NCI-H1436 treated with DMSO at 0.1 percent for 48 hours (cell line): ENCODE measurements around the gene SPEM3.
A peak's percentile ranks its signal among the peaks of the same experiment; 100 is the strongest.

Experiments used
- DNase-seq: peaks from one replicate; lab custom pipeline; 2025; lab: John Stamatoyannopoulos, UW

SPEM3 gene

DNA sequence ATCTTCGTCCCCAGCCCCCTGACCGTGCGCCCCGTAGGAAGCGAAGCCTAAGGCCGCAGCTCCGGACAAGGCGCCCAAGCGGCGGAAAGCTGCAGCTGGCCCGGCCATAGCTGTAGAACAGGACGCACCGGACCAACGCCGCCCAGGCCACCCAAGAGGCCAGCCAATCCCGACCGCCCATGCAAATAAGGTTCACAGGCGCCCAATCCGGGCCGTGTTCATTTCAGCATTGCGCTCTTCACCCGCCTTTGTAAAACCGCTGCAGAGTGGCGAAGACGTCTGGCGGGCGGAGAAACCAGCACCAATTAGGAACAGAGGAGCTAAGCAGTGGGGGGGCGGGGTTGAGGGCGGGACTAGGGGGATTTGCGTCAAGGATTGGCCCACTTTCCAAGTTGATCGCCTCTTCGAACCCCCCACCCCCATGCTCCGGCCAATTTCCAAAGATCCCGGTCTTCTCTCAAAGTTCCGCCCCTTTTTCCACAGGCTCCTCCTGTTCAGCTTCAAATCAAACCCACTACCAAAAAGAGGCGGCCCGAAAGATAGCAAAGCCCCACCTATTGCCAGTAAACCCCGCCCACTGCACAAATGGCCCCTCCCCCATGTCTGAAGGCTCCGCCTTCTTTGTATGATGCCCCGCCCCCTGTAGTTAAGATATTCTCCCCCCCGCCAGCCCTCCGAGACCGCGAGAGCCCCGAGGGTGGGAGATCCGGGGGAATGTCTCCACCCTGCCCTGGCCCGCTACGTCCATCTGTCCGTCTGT is 24.5 kb upstream of the SPEM3 start, which contains the start of gene TMEM256:
TMEM256 (minus strand) TSS at position 121 of the 760 bp plus-strand sequence; CDS start at position 108, 13 bp downstream.
- peak; percentile 96 for DNase-seq

DNA sequence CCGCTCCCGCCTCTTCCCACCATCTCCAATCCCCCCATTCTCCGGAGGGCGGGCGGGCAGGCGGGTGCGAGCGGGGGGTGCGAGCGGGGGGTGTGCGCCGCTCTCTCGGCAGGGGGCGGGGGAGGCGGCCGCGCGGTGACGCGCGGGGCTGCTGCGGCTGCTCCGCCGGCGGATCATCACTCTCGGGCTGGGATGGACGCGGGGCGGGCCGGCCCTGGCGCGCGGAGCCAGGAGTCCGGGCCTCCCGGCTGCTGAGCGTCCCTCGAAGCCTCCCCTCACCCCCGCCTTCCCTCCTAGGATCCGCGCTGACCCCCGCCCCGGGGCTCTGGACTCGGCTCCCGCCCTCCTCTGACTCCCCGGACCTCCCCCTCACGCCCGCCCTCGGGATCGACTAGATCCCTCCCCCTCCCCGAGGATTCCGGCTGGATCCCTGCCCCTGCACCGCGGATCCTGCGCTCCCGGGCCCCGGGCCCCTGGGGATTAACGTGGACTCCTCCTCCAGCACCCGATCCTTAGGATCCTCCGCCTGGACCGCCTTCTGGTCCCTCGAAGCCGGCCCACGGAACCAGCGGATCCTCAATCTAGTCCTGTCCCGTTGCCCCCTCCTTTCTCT is 23.8 kb upstream of the SPEM3 start:
- DNase-seq, result no peak

DNA sequence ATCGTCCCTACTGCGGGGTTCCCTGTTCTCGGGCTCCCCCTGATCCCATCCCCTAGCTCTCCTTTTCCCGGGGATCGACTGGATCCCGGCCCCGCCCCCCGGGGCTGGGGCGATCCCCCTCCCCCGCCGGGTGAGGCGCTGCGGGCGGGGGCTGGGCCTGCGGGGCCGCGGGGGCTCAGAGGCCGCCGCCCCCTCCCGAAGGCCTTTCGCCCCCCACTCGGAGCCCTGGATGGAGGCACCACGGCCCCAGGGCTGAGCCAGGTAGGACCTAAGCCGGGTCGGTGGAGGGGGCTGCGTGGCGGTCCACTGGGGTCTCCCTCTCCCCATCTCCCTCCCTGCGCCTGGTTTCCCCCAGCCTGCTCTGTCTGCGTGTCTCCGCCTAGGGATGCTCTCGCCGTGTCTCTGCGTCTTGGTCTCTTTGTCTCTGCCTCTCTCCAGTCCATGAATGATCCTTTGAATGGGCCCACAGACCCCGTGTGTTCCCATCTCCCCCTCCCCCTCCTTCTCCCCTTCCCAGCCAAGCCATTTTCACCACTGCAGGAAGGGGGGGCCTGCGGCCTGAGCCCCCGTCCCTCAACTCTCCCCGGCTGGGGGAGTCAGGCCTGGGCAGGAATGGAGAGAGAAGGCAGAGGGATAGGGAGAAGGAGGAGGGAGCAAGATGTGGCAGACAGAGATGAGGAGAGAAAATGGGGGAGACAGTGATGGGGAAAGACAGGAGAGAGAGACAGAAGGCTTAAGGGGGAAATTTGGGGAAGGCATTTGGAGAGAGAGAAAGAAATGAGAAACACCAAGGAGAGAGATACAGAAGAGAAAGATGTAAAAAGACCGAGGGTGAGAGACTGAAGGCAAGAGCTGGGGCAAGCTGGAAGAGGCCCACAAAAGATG is 23.1 kb upstream of the SPEM3 start:
- DNase-seq, result no peak

- no peak for DNase-seq
Observed at GRCh38 chr17:7406235-7406825, 22.3 kb upstream of the SPEM3 start.

DNA sequence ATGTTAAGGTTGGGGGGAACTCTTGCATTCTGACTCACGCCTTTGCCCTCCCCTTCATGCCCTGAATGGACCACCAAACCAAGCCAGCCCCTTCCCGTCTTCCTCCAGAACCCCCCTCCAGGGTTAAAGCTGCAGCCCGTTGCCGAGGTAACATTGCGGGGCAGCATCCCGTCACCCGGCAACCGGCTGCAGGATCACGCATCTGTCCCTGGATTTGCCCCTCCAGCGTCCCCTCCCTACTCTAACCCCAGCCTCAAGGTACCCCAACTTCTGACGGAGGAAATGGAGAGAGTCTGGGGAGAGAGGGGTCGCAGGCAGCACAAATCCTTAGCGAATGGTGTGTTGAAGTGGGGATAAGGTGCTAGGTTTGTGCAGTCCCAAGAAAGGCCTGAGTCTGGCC is 21.6 kb upstream of the SPEM3 start:
- no peak for DNase-seq

DNA sequence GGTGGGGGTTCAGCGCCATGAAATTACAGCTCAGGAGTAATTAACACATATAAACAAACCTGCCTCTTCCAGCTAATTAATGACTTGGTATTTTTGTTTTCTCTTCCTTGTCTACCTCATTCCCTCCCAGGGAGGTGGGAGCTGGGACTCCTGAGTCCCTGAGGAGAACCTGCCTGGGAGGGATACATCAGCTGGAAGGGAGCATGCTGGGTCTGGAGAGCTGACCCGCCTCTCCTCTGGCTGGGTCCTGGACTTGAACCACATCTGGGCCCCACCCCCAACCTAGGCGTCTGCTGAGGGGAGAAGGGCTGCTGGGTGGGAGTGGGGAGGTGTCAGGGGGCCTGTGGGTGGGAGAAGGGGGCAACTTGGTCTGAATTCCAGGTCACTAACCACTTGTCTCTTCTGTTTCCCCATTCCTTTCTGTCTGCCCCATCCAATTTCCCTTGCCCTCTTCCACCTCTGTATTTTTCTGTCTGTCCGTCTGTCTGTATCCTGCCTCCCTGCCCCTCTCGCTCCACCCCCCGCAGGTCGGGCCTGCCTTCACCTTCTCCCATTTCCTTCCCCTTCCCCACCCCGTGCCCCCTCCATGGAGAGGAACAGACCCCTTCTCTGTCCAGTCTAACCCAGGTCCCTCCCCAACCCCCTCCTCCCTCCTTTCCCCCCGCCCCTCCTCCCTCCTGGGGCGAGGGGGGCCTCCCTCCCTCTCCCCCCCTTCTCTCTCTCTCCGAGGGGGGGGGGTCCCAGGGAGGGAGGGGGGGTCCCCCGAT is 21.0 kb upstream of the SPEM3 start, which contains the start of gene NLGN2:
NLGN2 (plus strand) TSS at position 361 of the 767 bp plus-strand sequence. CDS start 411 bp downstream, outside the sequence.
- DNase-seq, result no peak

GRCh38 chr17:7408252-7408727 is 20.4 kb upstream of the SPEM3 start:
- DNase-seq, result no peak

- no peak for DNase-seq
Observed at GRCh38 chr17:7408863-7409262, 19.8 kb upstream of the SPEM3 start.

DNA sequence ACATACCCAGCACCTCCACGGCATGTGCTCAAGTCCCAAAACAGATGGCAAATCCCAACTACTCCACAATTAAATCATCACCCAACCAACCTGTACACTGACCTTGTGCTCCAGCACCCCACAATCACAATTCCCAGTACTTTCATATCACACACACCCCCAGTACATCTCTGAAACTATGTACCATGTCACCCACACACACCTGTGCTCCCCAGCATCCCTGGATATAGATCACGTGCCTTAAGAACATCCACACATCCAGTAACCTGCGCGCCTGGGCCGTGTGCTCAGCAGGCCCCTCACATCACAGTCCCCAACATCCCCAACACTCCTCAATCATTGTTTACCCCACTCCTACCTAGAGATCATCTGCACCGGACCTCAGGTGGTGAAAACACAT is 18.9 kb upstream of the SPEM3 start:
- no peak for DNase-seq

- no peak for DNase-seq
Observed at GRCh38 chr17:7410634-7411426, 17.8 kb upstream of the SPEM3 start.

DNA sequence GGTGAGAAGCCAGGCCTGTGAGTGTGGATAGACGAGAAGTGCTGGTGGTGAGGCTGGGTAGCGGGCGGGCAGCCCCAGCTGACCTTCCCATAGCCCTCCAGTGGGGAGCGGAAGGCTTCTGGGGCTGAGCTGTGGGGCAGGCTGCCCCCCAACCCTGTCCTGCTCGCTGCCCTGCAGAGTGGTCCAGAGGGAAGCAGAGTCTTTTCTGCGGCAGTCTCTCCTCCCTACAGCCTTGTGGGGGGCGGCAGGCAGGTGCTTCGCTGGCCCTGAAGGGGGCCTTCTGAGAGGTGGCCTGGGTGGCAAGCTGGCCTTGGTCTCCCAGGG is 17.3 kb upstream of the SPEM3 start:
- DNase-seq, result no peak

DNA sequence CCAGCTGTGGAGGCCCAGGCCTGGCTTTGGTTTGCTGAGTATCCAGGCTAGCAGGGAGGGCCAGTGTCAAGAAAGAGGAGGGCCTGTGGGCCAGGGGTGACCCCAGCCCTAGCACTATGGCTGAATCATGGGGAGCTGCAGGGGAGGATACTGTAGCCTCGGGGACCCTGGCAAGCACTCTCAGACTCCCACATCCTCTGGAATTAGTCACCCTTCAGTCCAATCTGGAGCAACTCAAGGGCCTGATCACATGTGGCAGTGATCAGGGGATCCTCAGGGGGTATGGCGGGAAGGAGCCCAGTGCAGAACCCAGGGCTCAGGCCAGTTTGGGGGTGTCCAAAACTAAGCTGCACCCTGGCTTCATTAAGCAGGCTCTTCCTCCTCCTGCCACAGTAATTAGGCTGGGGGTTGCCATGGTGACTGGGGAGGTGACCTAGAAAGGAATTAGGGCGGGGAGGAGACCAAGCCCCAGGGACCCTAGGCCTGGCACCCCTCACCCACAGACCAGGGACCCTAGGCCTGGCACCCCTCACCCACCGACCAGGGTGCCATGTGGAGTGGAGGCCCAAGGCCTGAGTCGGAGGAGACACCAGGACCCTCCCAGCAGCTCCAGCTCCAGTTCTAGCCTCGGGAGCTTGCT is 15.2 kb upstream of the SPEM3 start:
- no peak for DNase-seq

DNA sequence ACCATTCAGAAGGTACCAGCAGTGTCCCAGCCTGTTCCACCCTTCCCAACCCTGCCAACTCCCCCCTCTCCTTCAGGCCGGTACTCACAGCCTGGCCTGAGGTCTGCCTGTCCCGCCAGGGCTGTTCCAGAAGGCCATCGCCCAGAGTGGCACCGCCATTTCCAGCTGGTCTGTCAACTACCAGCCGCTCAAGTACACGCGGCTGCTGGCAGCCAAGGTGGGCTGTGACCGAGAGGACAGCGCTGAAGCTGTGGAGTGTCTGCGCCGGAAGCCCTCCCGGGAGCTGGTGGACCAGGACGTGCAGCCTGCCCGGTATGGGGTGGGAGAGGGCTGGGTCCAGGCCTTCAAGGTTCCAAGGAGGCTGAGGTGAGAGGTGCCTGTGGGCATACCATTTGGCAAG is 13.8 kb upstream of the SPEM3 start:
- no peak for DNase-seq

DNA sequence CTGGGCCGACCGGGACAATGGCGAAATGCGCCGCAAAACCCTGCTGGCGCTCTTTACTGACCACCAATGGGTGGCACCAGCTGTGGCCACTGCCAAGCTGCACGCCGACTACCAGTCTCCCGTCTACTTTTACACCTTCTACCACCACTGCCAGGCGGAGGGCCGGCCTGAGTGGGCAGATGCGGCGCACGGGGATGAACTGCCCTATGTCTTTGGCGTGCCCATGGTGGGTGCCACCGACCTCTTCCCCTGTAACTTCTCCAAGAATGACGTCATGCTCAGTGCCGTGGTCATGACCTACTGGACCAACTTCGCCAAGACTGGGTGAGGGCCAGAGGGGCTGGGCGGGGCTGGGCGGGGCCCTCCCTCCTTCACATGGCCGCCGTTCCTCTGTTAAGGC is 12.9 kb upstream of the SPEM3 start:
- no peak for DNase-seq

DNA sequence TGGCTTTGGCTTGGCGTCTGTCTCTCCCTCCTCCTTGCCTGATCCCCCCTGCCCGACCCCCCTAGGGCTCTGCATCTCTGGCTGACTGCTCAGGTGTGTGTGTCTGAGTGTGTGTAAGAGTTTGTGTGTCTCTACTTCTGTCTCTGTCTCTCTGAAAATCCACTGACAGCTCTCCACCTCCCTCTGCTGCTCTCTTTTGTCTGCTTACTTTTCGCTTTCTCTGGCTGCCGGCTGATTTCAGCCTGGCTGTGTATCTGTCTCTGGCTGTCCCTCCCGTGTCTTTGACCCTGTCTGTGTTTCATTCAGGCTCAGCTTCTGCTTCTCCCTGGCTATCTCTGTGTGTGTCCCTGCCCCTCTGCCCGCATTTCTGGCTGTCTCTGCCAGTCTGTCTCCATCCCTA is 12.3 kb upstream of the SPEM3 start:
- no peak for DNase-seq

GRCh38 chr17:7417056-7417655 is 11.5 kb upstream of the SPEM3 start:
- DNase-seq, result no peak

DNA sequence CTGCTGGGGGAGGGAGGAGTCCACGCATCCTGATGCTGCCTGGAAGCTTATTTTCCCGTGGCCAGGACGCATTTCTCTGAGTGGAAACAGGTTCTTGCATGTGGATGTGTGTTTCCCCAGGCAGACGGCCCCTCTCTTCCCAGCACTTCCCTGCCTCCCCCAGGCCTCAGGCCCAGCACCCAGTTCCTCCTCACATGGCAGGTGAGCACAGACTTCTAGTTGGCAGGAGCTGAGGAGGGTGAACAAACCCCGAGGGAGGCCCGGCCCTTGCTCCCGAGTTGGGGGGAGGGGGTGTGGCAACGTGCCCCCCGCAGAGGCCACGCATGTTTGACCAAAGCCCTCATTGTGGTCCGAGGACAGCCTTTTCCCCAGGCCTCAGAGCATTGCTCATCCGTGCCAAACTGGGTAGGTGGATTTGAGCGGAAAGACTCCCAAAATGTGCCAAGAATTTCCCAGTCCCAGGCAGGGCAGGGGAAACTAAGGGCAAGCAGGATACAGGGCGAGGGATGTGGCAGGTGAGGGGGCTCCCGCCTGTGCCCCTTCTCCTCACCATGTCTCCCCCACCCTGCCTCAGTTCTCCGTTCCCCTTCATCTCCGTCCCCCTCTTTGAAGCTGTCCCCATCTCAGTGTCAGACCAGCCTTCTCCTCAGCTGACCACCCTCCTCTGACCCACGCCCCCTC is 10.0 kb upstream of the SPEM3 start:
- no peak for DNase-seq

- no peak for DNase-seq
Observed at GRCh38 chr17:7419819-7420610, 8.6 kb upstream of the SPEM3 start, which contains the start of gene SPEM1. Gene SPEM1, plus strand, starts transcription at chr17:7420324. Its CDS starts 61 bp downstream, at chr17:7420385.
